HG02763 (cell line): ENCODE results near the gene ABCA5.

Experiments used
- ATAC-seq: cut with Tn5 transposase; IDR thresholded peaks from one replicate; pipeline ENCODE4 v1.9.1; 2021; ENCODE audit warnings: mild to moderate bottlenecking, moderate library complexity; ENCODE audit not compliant: unreplicated experiment

The ABCA5 gene, protein sequence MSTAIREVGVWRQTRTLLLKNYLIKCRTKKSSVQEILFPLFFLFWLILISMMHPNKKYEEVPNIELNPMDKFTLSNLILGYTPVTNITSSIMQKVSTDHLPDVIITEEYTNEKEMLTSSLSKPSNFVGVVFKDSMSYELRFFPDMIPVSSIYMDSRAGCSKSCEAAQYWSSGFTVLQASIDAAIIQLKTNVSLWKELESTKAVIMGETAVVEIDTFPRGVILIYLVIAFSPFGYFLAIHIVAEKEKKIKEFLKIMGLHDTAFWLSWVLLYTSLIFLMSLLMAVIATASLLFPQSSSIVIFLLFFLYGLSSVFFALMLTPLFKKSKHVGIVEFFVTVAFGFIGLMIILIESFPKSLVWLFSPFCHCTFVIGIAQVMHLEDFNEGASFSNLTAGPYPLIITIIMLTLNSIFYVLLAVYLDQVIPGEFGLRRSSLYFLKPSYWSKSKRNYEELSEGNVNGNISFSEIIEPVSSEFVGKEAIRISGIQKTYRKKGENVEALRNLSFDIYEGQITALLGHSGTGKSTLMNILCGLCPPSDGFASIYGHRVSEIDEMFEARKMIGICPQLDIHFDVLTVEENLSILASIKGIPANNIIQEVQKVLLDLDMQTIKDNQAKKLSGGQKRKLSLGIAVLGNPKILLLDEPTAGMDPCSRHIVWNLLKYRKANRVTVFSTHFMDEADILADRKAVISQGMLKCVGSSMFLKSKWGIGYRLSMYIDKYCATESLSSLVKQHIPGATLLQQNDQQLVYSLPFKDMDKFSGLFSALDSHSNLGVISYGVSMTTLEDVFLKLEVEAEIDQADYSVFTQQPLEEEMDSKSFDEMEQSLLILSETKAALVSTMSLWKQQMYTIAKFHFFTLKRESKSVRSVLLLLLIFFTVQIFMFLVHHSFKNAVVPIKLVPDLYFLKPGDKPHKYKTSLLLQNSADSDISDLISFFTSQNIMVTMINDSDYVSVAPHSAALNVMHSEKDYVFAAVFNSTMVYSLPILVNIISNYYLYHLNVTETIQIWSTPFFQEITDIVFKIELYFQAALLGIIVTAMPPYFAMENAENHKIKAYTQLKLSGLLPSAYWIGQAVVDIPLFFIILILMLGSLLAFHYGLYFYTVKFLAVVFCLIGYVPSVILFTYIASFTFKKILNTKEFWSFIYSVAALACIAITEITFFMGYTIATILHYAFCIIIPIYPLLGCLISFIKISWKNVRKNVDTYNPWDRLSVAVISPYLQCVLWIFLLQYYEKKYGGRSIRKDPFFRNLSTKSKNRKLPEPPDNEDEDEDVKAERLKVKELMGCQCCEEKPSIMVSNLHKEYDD (N-terminal part only)

DNA sequence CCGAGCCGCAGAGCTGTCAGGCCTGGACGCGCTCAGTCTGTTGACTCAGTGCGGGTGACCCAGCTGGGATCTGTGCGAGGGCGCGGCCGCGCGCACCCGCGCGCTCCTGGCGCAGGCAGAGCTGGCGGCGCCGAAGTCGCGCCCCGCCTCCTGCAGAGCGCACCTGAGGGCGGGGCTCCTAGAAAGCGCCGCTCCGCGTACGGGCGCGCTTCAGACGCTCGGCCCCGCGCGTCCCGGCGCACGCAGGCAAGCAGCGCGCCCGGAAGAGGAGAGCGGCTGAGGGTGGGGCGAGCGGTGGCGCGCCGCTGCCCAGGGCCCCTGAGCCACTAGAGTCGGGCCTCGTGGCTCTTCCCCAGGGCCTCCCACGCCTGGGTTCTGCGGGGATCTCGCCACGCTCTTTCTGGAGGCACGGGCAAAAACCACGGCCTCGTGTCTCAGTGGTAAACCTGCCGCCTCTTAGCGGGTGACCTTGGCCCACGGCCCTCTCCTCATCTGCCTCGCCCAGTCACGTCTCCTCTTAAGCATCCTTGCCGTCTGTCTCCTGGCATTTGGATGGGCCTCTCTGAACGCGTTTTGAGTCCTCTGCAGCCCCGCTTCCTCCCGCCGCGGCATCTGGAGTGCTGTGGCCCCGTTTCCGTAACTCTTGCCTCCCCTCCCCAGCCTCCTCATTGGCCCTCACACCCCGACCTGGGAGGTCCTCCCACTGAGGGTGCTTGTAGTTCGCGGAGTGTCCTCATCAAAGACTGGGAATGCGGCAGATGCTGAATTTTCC is at the start of gene ABCA5:
ABCA5 (minus strand) TSS at position 74 of the 772 bp plus-strand sequence. CDS start 12,718 bp downstream, outside the sequence.
- peak; percentile 94 for ATAC-seq

DNA sequence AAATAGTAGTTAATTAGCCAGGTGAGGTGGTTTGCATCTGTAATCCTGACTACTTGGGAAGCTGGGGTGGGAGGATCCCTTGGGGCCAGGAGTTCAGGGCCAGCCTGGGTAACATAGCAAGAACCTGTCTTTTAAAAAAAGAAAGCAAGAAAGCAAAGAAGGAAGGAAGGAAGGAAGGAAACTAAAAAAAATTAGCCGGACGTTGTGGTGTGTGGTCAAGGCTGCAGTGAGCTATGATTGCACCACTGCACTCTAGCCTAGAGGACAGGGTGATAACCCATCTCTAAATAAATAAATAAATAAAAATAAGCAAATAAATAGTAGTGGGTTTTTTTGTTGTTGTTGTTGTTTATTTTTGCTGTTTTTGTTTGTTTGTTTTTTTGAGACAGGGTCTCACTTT is 48.3 kb upstream of the ABCA5 start:
- no peak for ATAC-seq

DNA sequence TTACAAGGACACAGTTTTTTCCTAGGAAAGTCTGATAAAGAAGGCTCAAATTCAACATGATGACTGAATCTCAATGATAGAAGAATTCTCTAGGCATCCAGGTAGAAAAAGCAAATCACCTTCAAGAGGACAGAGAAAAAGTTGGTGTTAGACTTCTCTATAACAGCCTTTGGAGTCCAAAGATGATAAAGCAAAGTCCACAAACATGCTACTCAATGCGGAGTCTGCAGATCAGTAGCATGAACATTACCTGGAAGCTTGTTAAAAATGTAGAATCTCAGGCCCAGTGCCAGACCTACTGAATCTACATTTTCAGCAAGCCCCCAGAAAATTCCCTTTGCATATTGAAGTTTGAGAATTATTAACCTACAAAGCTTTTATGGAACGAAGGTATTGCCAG is 46.1 kb upstream of the ABCA5 start:
- no peak for ATAC-seq

DNA sequence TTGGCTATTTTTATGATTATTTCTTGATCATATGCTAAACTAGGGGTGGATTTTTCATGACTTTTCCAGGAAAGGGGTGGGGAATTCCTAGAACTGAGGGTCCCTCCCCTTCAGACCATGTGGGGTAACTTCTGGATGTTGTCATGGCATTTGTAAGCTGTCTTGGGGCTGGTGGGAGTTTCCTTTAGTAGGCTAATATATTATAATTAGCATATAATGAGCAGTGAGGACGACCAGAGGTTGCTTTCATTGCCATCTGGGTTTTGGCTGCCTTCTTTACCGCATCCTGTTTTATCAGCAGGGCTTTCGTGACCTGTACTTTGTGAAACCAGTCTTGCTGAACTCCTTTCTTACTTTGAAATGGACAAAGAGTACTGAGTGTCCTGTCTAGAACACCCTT is 40.4 kb upstream of the ABCA5 start:
- ATAC-seq: no peak

DNA sequence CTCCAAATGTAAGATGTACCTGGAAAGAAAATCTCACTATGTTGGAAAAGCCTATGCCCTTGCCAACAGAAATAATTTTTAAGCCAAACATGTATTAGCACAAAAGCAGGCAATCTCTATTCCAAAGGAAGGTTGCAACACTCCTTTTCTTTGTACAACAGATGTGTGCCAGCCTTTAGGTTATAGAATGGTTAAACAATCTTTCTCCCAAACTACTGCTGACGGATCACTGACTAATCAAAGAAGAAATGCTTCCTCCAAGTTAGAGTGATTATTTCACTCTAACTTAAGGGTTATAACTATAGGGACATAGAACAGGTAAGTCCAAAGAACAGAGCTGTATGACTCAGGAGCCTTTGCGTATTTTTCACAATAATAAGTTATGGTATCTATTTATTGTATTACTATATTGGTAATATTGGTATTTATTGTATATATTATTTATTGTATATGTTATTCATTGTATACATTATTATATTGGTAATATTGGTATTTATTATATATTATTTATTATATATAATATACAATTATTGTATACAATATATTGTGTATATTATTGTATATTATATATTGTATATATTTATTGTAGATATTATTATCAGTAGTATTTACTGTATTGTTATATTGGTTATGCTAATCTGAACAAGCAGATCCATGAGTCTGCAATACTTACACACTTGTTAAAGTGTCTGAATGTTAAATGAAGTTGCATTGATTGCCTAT is 36.7 kb upstream of the ABCA5 start:
- ATAC-seq: no peak

DNA sequence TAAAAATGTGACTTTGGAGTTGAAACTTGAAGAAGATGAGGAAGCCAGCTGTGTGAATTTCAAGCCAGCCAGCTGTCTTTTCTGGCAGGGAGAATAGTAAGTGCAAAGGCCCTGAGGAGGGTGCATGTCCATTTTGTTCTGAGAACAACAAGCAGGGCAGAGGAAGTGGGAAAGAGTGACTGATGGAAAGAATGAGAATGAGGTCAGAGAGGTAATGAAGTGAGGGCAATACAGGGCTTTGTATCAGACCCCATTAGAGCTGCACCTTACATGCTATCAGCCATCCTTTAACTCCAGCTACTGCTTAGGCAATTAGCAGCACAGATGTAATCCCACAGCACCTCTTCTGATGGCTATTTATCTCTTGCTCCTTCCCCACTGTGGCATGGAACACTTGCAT is 34.2 kb upstream of the ABCA5 start:
- ATAC-seq: no peak

DNA sequence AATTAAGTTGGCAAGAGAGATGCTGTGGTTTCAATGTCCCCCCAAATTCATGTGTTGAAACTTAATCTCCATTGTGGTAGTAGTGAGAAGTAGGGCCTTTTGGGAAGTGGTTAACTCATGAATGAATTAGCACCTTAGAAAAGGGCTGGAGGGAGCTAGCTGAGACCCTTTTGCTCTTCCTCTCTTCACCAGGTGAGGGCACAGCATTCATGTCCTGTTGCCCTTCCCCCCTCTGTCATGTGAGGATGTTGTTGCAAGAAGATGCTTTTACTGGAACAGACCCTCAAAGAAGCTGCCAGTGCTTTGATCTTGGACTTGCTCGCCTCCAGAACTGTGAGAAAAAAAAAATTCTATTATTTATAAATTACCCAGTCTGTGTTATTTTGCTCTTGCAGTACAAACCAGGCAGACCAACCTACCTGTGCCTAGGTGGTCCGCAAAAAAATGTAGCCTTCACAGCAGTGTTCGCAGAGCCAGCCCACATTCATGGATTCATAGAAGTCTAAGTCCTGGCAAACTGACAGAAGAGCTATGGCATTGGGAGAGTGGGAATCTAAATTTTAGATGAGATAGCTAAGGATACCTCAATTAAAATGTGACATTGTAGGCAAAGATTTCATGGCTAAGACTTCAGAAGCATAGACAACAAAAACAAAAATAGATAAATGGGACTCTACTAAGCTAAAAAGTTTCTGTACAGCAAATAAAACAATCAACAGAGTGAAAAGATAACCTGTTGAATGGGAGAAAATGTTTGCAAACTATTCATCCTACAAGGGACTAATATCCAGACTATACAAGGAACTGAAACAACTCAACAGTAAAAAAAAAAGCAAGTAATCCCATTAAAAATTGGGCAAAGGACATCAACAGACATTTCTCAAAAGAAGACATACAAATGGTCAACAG is 32.0 kb upstream of the ABCA5 start:
- no peak for ATAC-seq

DNA sequence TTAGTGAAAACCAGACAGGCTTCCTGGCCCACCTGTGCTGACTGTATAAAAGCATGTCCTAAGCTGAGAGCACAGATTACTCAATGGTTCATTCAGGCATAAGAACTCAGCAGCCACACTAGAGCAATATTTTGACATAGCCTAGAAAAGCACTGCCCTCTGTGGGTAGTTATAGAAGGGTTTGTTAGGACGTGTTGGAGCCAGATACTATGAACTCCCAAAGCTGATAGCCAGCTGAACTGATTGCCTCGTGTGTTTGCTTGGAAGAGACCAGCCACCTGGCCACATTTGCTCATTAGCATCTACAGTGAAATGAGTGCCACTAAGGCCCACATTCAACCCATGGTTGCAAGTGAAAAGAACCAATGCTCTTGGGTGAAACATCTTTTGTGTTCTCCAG is 30.8 kb upstream of the ABCA5 start:
- no peak for ATAC-seq

DNA sequence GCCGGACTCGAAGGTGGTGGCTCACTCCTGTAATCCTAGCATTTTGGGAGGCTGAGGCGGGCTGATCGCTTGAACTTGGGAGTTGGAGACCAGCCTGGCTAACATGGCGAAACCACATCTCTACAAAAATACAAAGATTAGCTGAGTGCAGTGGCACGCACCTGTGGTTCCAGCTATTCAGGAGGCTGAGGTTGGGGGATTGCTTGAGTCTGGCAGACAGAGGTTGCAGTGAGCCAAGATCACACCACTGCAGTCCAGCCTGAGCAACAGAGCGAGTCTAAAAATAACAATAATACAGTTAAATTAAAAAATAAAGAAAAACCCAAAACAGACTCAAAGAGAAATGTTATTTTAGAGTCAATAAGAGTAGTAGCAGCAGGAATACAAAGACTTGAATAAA is 29.7 kb upstream of the ABCA5 start:
- ATAC-seq: no peak

DNA sequence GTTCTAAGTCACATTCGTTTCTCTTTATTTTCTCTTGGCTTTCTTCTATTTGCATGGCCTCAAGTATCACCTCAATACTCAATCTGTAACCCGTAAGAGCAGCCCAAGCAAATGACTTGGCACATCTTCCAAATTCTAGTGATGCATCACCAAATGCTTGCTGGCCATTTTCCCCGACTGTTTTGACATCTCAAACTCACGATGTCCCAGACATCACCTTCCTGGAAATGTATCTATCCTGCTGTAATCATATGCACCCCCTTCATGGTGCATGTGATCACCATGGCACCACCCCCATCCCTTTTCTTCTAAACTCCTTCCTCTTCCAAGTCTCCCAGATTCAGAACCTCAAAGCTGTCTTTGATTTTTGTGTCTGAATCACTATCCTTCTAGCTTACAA is 24.0 kb upstream of the ABCA5 start:
- ATAC-seq: no peak

DNA sequence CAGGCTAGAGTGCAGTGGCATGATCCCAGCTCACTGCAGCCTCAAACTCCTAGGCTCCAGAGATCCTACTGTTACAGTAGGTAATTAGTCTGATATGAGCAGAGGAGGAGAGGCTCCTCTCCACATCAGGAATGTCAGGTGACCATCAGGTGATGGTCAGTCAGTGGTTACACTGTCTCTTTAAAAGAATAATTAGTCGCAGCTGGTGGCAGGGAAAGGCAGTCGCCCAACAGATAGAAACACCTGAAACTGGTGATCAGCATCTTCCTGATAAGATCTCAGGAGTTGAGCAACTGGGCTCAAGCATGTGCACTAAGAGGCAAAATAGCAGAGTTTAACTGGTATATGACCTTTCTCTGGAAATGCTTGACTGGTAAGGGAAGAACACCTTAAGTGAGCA is 21.5 kb upstream of the ABCA5 start:
- no peak for ATAC-seq

DNA sequence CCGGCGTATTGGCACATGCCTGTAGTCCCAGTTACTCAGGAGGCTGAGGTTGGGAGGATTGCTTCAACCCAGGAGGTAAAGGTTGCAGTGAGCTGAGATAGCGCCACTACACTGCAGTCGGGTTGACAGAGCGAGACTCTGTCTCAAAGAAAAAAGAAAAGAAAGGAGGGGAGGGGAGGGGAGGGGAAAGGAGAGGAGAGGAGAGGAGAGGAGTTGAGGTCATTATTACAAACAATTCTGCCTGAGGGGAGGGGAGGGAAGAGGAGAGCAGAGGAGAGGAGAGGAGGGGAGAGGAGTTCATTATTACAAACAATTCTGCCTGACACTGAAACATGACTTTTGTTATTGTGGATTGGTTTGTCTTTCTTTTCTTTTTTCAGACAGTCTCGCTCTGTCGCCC is 19.8 kb upstream of the ABCA5 start:
- no peak for ATAC-seq

DNA sequence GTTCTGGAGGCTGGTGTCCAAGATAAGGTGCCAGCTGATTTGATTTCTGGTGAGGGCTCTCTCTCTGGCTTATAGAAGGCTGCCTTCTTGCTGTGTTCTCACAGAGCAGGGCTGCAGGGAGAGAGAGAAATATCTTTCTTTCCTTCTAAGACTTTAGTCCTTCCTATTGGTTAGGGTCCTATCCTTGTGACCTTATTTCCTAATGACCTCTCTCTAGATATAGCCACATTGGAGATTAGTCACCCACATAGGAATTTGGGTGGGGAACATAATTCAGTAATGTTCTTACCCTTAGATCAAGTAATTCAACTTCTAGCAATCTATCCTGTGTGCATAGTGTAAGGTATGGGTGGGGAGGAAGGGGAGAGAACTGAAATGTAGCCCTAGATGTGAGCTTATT is 18.0 kb upstream of the ABCA5 start:
- no peak for ATAC-seq

DNA sequence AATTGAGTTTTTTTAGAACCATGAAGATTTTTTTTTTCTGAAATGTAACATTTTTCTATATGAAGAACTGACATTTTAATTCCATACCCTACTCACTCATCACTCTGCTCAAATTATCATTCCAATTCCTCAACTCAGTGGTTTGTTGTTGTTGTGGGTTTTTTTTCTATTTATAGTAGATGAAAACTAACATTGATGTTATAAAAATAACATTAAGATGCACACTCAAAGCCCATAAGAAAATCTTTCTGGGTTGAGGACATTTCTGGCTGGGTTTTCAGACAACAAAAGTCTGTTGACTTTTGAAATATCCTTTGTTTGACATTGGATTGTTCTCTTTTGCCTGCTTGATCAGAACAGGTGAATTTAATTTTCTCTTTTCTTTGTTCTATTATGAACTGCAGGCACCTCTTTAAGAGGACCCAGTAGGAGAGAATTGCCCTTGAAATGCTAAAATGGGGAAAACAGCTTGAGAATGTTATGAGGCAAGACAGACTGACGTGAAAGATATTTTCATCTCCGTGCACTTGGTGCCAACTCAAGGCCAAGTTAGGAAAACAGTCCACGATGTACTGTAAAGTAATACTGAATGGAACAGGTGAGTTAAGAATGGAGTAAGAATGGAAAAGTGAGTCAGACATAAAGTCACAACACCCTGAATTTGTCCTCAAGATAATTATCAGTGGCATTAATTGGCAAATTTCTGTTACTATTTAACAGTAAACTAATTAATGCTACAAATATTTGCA is 16.1 kb upstream of the ABCA5 start:
- no peak for ATAC-seq

DNA sequence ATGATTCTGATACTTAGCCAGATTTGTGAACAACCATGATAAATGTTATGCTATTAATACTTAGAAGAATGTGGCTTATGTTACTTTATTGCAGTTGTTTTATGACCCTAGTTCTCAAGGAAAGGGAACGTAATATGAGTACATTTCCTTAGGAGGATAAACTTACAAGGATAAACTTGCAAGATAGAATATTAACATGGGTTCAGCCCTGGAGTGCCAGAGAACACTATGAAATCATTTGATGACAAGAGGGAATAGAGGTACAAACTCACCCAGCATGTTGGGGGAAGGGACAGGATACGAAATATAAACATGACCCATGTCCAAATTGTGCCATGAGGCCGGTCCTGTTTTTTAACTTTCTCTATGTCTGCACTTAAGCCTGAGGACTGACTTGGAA is 13.0 kb upstream of the ABCA5 start:
- ATAC-seq: no peak

DNA sequence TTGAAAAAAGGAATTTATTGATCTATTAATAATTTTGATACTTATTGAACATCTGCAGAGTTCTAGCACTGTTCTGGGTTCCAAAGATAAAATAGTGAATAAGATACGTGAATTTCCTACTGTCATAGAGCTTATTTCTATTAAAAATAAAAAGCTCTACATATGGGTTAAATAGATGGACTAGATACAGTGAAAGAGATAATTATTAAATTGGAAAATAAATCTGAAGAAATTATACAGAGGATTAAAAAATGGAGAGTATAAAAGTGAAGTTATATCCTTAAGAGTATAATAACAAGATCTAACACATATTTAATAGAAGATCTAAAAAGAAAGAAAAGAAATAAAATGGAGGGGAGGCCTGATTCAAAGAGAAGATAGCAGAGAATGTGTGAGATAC is 10.1 kb upstream of the ABCA5 start:
- ATAC-seq: no peak

DNA sequence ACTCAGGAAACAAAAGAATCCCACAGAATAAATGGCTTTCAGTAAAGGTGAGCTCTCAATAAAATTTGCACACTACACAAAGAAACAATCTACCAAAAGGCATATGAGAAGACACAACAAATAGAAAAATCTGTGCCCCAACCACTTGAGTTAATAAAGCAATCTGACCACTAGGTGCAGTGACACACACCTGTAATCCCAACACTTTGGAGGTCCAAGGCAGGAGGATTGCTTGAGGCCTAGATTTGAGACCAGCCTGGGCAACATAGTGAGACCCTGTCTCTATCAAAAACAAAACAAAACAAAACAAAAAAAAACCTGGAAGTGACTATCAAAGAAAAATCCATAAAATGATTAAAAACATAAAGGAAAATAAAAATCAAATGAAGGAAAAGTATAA is 9.6 kb upstream of the ABCA5 start:
- ATAC-seq: no peak

DNA sequence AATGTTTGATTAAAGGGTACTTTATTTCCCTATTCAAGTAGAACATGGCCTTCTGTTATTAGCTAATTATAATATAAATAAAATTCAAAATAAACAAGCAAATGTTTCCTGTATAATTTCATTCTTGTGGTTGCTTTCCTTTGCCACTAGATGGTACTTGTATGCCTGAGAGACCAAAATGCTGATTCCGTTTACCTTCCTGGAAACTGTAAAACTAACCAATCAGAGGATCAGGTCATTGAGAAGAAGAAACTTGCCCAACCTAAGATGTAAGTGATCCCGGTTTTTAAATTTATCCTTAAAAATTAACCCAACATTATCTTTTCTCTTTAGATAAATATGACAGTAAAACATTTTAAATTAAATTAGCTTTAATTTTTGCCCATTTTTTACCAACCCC is 8.1 kb upstream of the ABCA5 start:
- no peak for ATAC-seq
